Fibroblast of villous mesenchyme (primary cell): ENCODE data around the gene APBB2. TPM values are rescaled to one million over a fixed set of nuclear protein-coding genes. Genes with fewer than 3 reads are reported as not detected.

Source experiments
- DNase-seq: peaks from one replicate; pipeline ENCODE4 v3.0.0-alpha.2; 2010; ENCODE audit warnings: low read depth
- H3K4me3 ChIP-seq: 2 replicates; pipeline ENCODE4 v1.5.1; 2011; ENCODE audit warnings: low read depth, mild to moderate bottlenecking, low read length
- CTCF ChIP-seq: IDR thresholded peaks from 2 replicates; pipeline ENCODE4 v1.5.1; 2012; ENCODE audit warnings: low read depth, mild to moderate bottlenecking, low read length; ENCODE audit not compliant: insufficient read depth
- total RNA-seq: library from RNA; depleted of rRNA; stranded (reverse); fragments of >200 nt; gene quantifications from 2 replicates; pipeline ENCODE4 v1.2.3, GENCODE V29; 2012

APBB2 gene
- total RNA-seq, 1 donor = 133 TPM

DNA sequence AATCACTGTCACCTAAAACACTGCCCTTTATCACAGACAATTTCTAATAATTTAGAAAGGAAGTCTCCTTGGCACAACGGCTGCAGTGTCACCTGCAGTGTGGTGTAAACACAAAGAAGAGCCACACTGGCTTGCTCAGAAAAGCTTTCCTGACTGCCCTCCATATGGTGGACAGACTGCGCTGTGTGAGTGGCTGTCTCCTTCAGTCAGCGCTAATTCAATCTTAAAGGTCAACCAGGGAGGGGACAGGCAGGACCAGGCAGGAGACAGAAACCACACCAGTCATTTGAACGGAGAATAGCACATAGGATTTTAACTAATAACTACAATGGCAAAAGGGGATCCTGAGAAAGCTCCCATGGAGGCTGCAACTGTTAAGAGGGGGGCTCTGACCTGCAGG is 332.5 kb downstream of the APBB2 start:
- no peak for TF ChIP-seq CTCF
- DNase-seq = no peak
- no peak overlapping the region for H3K4me3 ChIP-seq

DNA sequence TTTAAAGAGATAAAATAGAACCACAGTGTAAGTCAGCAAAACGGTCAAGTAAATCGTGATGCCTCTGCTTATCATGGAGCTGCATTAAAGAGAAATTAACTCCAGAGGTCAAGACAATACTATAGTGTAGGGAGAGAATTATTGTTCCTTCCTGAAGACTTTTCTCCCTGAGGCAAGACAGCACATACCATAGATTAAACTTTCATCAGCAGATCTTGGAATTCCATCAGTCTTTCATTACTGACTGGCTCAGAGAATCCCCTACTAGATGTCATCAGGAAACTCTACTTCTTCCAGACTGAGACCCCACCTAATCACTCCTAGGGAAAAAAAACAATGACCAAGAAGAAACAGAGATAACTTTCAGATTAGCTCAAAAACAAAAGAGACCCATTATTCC is 333.2 kb downstream of the APBB2 start:
- no peak overlapping the region for H3K4me3 ChIP-seq
- no peak for DNase-seq
- TF ChIP-seq CTCF = no peak

GRCh38 chr4:40878548-40879055 is 335.7 kb downstream of the APBB2 start:
- no peak for DNase-seq
- H3K4me3 ChIP-seq = no peak overlapping the region
- no peak for TF ChIP-seq CTCF

DNA sequence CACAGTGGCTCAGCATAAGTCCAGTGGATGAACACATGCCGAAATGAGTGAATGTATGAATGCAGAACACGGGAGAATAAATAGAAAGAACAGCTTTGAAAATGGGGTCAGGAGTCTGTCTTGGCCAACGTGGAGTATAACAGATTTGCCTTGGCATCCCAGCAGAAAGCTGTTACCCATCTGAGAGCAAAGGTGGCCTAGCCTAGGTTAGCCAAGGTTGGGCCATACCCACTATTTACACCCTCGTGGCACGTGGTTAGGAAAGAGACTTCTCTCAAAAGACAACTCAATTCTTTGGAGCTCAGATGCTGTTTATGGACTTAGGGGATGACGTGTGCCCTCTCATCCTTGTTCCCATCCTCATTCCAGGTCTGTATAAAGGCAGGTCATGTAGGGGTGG is 337.3 kb downstream of the APBB2 start:
- TF ChIP-seq CTCF = no peak
- no peak overlapping the region for H3K4me3 ChIP-seq
- DNase-seq = no peak

DNA sequence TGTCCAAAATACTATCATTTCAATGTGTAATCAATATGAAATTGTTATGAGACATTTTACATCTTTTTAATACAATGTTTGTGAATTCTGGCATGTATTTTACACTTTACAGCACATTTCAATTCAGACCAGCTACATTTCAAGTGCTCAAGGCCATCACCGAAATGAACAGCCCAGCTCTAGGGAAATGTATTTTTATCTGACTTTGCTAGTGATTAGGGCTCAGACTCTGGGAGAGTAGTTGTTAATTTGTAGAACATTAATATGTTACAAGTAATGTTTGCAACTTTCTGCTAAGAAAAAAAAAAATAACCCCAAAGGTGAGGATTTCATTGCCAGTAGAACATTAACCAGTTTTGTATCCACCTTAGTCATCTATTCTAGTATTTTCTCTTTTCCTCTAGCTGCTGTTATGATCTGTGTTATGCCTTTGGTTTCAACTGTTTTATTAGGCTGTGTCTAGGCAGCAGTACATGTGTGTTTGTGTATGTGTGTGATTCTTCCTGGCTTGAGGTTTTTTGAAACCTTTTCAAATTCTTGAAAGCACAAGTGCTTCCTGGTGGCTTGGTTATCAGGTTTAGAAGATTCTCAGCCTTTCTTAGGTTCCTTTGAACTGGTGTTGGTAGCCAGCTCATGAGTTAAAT is 338.7 kb downstream of the APBB2 start:
- no peak for DNase-seq
- no peak overlapping the region for H3K4me3 ChIP-seq
- no peak for TF ChIP-seq CTCF

- DNase-seq = no peak
- H3K4me3 ChIP-seq = no peak overlapping the region
- TF ChIP-seq CTCF = no peak
Observed at GRCh38 chr4:40874901-40875300, 339.4 kb downstream of the APBB2 start.

DNA sequence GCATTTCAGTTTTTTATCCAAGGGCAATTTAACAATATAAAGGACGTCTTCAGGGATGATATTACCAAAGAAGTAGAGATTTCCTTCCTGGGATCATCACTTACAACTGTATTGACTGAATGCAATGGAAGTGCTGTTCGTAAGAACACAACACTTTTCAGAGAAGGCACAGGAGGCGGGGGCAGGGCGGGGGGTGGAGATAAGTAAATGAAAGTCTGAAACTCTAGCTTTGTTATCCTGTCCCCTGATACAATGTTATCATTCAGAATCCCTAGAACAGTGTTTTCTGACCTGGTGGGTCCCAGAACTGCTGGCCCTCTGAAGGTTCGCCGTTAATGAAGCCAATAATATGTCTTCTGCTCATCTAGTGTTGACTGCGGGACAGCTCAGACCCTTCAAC is 340.0 kb downstream of the APBB2 start:
- no peak for TF ChIP-seq CTCF
- no peak for DNase-seq
- no peak overlapping the region for H3K4me3 ChIP-seq
